T-cell (primary cell): ENCODE measurements around the gene APLF. TPM values are rescaled to one million over a fixed set of nuclear protein-coding genes. Genes with fewer than 3 reads are reported as not detected.

Experiments
- ATAC-seq, 4 experiments: fragments of 200-7000 bp in 3 of 4; fragments of 150-1000 bp in 1 of 4; cut with Tn5 transposase; replicated peaks in 1 of 4; 1 replicate in 3 of 4; 2 replicates in 1 of 4; pipeline ENCODE4 v1.10.0; 2021; ENCODE audit warnings: moderate library complexity in 3 of 4, mild to moderate bottlenecking in 2 of 4, moderate number of reproducible peaks in 1 of 4
- CTCF ChIA-PET, 2 donors: fragments of 300-600 bp; sonication (Branson Sonifier 250); formaldehyde crosslinking; loops; one replicate each; lab custom pipeline; 2022; ENCODE audit warnings: antibody characterized with exemption in 2 of 2; lab: Charles Lee
- POLR2A ChIA-PET, 2 donors: fragments of 300-600 bp; sonication (Branson Sonifier 250); formaldehyde crosslinking; loops; one replicate each; lab custom pipeline; 2022; ENCODE audit warnings: antibody characterized with exemption in 2 of 2; lab: Charles Lee
- DNase-seq, 35 experiments: peaks; one replicate each; pipeline versions ENCODE4 v3.0.0 to v3.0.0-alpha.2; 2013 to 2023
- H3K27ac ChIP-seq: one replicate; pipeline ENCODE4 v1.5.1; 2013; ENCODE audit warnings: low read length
- H3K27me3 ChIP-seq, 2 experiments: replicated peaks in 1 of 2; 1 replicate in 1 of 2; 2 replicates in 1 of 2; pipeline versions ENCODE4 v1.6.1 to v1.7.0; 2013; ENCODE audit warnings: low read length in 1 of 2, mixed read lengths in 1 of 2; ENCODE audit not compliant: control insufficient read depth in 2 of 2, insufficient read depth in 2 of 2; ENCODE audit errors: extremely low read depth in 1 of 2
- H3K36me3 ChIP-seq, 2 donors: 1 replicate in 1 of 2; 2 replicates in 1 of 2; pipeline versions ENCODE4 v1.6.1 to v1.7.0; 2013; ENCODE audit warnings: low read length in 1 of 2; ENCODE audit not compliant: control insufficient read depth in 2 of 2, insufficient read depth in 1 of 2; ENCODE audit errors: extremely low read depth in 1 of 2
- H3K4me1 ChIP-seq, 2 experiments: 1 replicate in 1 of 2; 2 replicates in 1 of 2; pipeline versions ENCODE4 v1.6.1 to v1.7.0; 2013; ENCODE audit warnings: low read length in 2 of 2, mixed read lengths in 1 of 2; ENCODE audit not compliant: insufficient read depth in 2 of 2, control insufficient read depth in 1 of 2; ENCODE audit errors: extremely low read depth in 1 of 2
- H3K4me3 ChIP-seq, 2 donors: 1 replicate in 1 of 2; 2 replicates in 1 of 2; pipeline versions ENCODE4 v1.5.1 to v1.7.0; 2013; ENCODE audit warnings: mild to moderate bottlenecking in 2 of 2, low read length in 1 of 2, moderate library complexity in 1 of 2; ENCODE audit not compliant: control insufficient read depth in 1 of 2; ENCODE audit errors: extremely low read depth in 1 of 2
- H3K9me3 ChIP-seq: 2 replicates; pipeline ENCODE4 v1.7.0; 2013
- H3K27ac Mint-ChIP-seq, 2 donors: one replicate each; pipeline ENCODE4 v1.8.0; 2020 to 2021; ENCODE audit warnings: mild to moderate bottlenecking in 2 of 2, mixed read lengths in 2 of 2
- H3K27me3 Mint-ChIP-seq, 2 donors: one replicate each; pipeline ENCODE4 v1.8.0; 2021 to 2022; ENCODE audit warnings: mixed read lengths in 2 of 2
- H3K36me3 Mint-ChIP-seq: one replicate; pipeline ENCODE4 v1.8.0; 2021; ENCODE audit warnings: mixed read lengths
- H3K4me1 Mint-ChIP-seq, 3 donors: one replicate each; pipeline ENCODE4 v1.8.0; 2020 to 2022; ENCODE audit warnings: mixed read lengths in 3 of 3, mild to moderate bottlenecking in 1 of 3
- H3K4me3 Mint-ChIP-seq, 3 donors: one replicate each; pipeline ENCODE4 v1.8.0; 2020 to 2022; ENCODE audit warnings: mild to moderate bottlenecking in 3 of 3, mixed read lengths in 3 of 3, moderate library complexity in 3 of 3
- H3K9me3 Mint-ChIP-seq, 3 donors: one replicate each; pipeline ENCODE4 v1.8.0; 2020 to 2022; ENCODE audit warnings: mixed read lengths in 3 of 3
- WGBS: methylation state at CpG from one replicate; pipeline ENCODE4 v1.1.5; 2013; ENCODE audit warnings: missing lambda C conversion rate; ENCODE audit not compliant: insufficient coverage; 5-methylcytosine and 5-hydroxymethylcytosine counted together
- total RNA-seq, 35 experiments: library from RNA in 6 of 35; stranded (reverse) in 6 of 35; fragments of 120-200 nt in 1 of 35; gene quantifications; one replicate each; pipeline versions ENCODE4 v1.2.1 to v1.2.4 and lab custom pipeline; 2013 to 2026

Gene APLF
- total RNA-seq, 5 donors from 2014 or later (not counting 1 experiment from before 2014, with no cell fraction given), result 4.3 to 6.1 (median 5.1) TPM

GRCh38 chr2:68505603-68506159 is 38.3 kb downstream of the APLF start:
- peak in 2 of 4 experiments; percentile 29 to 34 for ATAC-seq
- Histone ChIP-seq H3K27ac (peak overlapping the region; percentile 37), H3K27me3 (no peaks in the 10 kb centered on the region), H3K4me1 (peaks cover 7 to 17% of the 10 kb centered on the region in 2 experiments), H3K4me3 (no peak overlapping the region), H3K36me3 (no peaks in the 10 kb centered on the region), H3K9me3 (no peaks in the 10 kb centered on the region)
- H3K4me3 Mint-ChIP-seq, result peak overlapping the region; percentile 32 to 37 (median 35)
- H3K27me3 Mint-ChIP-seq, result no peaks in the 10 kb centered on the region
- H3K4me1 Mint-ChIP-seq, result peaks cover 13 to 24% (median 17%) of the 10 kb centered on the region in 3 donors
- peak overlapping the region; percentile 87 to 90 for H3K27ac Mint-ChIP-seq
- DNase-seq, result no peak
- H3K36me3 Mint-ChIP-seq, result peaks cover 13% of the 10 kb centered on the region
- H3K9me3 Mint-ChIP-seq, result no peaks in the 10 kb centered on the region
- ChIA-PET POLR2A (interaction anchor here (0.6 kb wide), 2 partner anchors 9 to 56 kb away, joined by 3 to 4 read pairs; no protein-coding TSS in a partner anchor), CTCF (interaction anchor here (0.9 to 1.3 kb wide), 3 partner anchors 43 to 801 kb away, joined by 3 to 5 read pairs (median 3); no protein-coding TSS in a partner anchor)
- WGBS, result no CpG with 5 or more reads among the region's 2 CpGs

- POLR2A ChIA-PET, result interaction anchor here (0.6 kb wide), 2 partner anchors 9 to 57 kb away, joined by 3 to 4 read pairs; no protein-coding TSS in a partner anchor
- ATAC-seq (peak; percentile 66 to 94 (median 80)), DNase-seq (peak in 1 of 35 experiments; percentile 23)
- H3K36me3 ChIP-seq, result no peaks in the 10 kb centered on the region
- CTCF ChIA-PET, result interaction anchor here (0.9 to 1.5 kb wide), 4 partner anchors 43 to 800 kb away, joined by 3 to 5 read pairs (median 3); no protein-coding TSS in a partner anchor
- peaks cover 13 to 24% (median 17%) of the 10 kb centered on the region in 3 donors for H3K4me1 Mint-ChIP-seq
- peaks cover 13% of the 10 kb centered on the region for H3K36me3 Mint-ChIP-seq
- peak overlapping the region; percentile 32 to 37 (median 35) for H3K4me3 Mint-ChIP-seq
- H3K27me3 ChIP-seq, result no peaks in the 10 kb centered on the region
- peak overlapping the region; percentile 87 to 90 for H3K27ac Mint-ChIP-seq
- no peaks in the 10 kb centered on the region for H3K27me3 Mint-ChIP-seq
- peaks cover 7 to 17% of the 10 kb centered on the region in 2 experiments for H3K4me1 ChIP-seq
- H3K9me3 Mint-ChIP-seq, result no peaks in the 10 kb centered on the region
- H3K4me3 ChIP-seq, result no peak overlapping the region
- WGBS, result 0% methylated on average over 1 of the region's 3 CpGs
- H3K9me3 ChIP-seq, result no peaks in the 10 kb centered on the region
- peak overlapping the region; percentile 37 for H3K27ac ChIP-seq
Measured at GRCh38 chr2:68506170-68506569, 38.8 kb downstream of the APLF start.

GRCh38 chr2:68512326-68512725 is 44.9 kb downstream of the APLF start:
- H3K4me1 Mint-ChIP-seq, result peaks cover 0 to 4% (median 0%) of the 10 kb centered on the region in 3 donors
- no peaks in the 10 kb centered on the region for H3K27me3 Mint-ChIP-seq
- Histone ChIP-seq H3K36me3 (no peaks in the 10 kb centered on the region), H3K27me3 (no peaks in the 10 kb centered on the region), H3K4me3 (no peak overlapping the region), H3K9me3 (no peaks in the 10 kb centered on the region), H3K27ac (no peak overlapping the region), H3K4me1 (no peaks in the 10 kb centered on the region)
- H3K4me3 Mint-ChIP-seq, result no peak overlapping the region
- ChIA-PET CTCF (interaction anchor here (0.6 to 1.3 kb wide), 3 partner anchors 11 to 83 kb away, joined by 3 to 5 read pairs (median 5); no protein-coding TSS in a partner anchor), POLR2A (no interaction called here)
- ATAC-seq (no peak), DNase-seq (no peak)
- peaks cover 20% of the 10 kb centered on the region for H3K36me3 Mint-ChIP-seq
- no peak overlapping the region for H3K27ac Mint-ChIP-seq
- WGBS, result no CpG with 5 or more reads among the region's 3 CpGs
- H3K9me3 Mint-ChIP-seq, result peaks cover 5 to 13% (median 10%) of the 10 kb centered on the region in 3 donors

GRCh38 chr2:68512966-68513365 is 45.6 kb downstream of the APLF start:
- no peaks in the 10 kb centered on the region for H3K9me3 ChIP-seq
- H3K27me3 ChIP-seq, result no peaks in the 10 kb centered on the region
- no peaks in the 10 kb centered on the region for H3K36me3 ChIP-seq
- peaks cover 5 to 13% (median 10%) of the 10 kb centered on the region in 3 donors for H3K9me3 Mint-ChIP-seq
- no peaks in the 10 kb centered on the region for H3K27me3 Mint-ChIP-seq
- H3K4me3 ChIP-seq, result no peak overlapping the region
- ChIA-PET CTCF (interaction anchor here (0.6 to 1.3 kb wide), 3 partner anchors 11 to 82 kb away, joined by 3 to 5 read pairs (median 5); no protein-coding TSS in a partner anchor), POLR2A (interaction anchor here in 1 of 2 donors (0.5 kb wide), 1 partner anchor 51 kb away, joined by 5 read pairs; no protein-coding TSS in a partner anchor)
- DNase-seq (no peak), ATAC-seq (no peak)
- no peak overlapping the region for H3K4me3 Mint-ChIP-seq
- no peak overlapping the region for H3K27ac ChIP-seq
- no CpG with 5 or more reads among the region's 1 CpG for WGBS
- peaks cover 17% of the 10 kb centered on the region for H3K36me3 Mint-ChIP-seq
- no peaks in the 10 kb centered on the region for H3K4me1 ChIP-seq
- no peak overlapping the region for H3K27ac Mint-ChIP-seq
- H3K4me1 Mint-ChIP-seq, result peaks cover 0 to 2% (median 0%) of the 10 kb centered on the region in 3 donors

GRCh38 chr2:68514316-68514929 is 47.0 kb downstream of the APLF start:
- Mint-ChIP-seq H3K4me3 (no peak overlapping the region), H3K9me3 (peaks cover 5 to 13% (median 10%) of the 10 kb centered on the region in 3 donors), H3K27me3 (no peaks in the 10 kb centered on the region), H3K27ac (no peak overlapping the region), H3K4me1 (no peaks in the 10 kb centered on the region), H3K36me3 (peaks cover 9% of the 10 kb centered on the region)
- Histone ChIP-seq H3K9me3 (no peaks in the 10 kb centered on the region), H3K27ac (no peak overlapping the region), H3K36me3 (no peaks in the 10 kb centered on the region), H3K4me1 (no peaks in the 10 kb centered on the region), H3K4me3 (no peak overlapping the region), H3K27me3 (no peaks in the 10 kb centered on the region)
- POLR2A ChIA-PET, result interaction anchor here in 1 of 2 donors (0.6 kb wide), 1 partner anchor 289 kb away, joined by 3 read pairs; no protein-coding TSS in a partner anchor
- no peak for ATAC-seq
- DNase-seq, result no peak
- WGBS, result no CpG with 5 or more reads among the region's 2 CpGs
- CTCF ChIA-PET, result no interaction called here
